ENCODE results near the gene PRKAG1.

PRKAG1 gene

DNA sequence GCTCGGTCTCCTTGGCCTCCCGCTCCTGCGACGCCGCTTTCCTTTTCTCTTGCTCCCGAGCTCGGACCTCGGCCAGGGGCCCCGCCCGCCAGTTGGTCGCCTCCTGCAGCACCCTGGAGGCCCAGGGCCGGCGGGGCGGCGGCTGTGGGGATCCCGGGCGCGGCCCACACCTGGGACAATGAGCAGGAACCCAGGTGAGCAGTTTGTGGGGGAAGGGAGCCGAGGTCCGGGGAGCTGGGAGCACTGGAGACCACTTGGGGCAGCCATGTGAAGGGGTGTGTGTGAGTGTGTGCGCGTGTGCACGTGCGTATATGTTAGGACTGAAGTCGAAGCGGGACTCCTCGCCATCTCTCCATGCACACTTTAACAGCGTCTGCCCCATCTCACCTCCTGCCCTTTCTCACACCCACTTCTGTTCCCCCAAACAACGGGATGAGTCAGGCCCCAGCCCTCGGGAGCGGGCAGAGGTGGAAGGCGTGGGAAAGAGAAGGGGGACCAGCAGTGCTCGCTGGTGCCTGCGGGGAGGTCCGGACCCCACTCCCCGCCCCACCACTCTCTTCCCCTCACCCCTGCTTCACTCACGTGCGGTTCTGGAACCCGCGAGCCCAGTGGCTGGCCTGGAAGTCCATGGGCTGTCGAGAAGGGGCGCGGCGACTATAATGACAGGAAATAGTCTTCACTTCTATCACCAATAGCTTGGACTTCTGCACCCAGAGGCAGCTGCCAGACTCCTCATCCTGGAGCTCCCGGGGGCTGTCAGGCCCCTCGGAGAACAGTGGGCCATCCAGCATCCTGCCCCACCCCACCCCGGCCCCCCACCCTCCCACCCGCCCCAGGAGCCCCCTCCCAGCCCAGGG lies 19.9 kb downstream of the PRKAG1 start (continued):
- TF ChIP-seq REST (tag by site-specific recombination; IDR thresholded peaks at IDR 0.05) (no peak), ZIC2 (tag by site-specific recombination; IDR thresholded peaks at IDR 0.05) (no peak), ZSCAN4 (tag by site-specific recombination; IDR thresholded peaks at IDR 0.05) (peak; percentile 77), WT1 (tag by site-specific recombination; IDR thresholded peaks at IDR 0.05) (no peak), ZNF169 (tag by site-specific recombination; IDR thresholded peaks at IDR 0.05) (no peak), ZNF391 (tag by site-specific recombination; IDR thresholded peaks at IDR 0.05; ENCODE audit: borderline replicate concordance, low read depth) (no peak), ZNF133 (tag by site-specific recombination; IDR thresholded peaks at IDR 0.05) (no peak), ZBTB48 (tag by site-specific recombination; IDR thresholded peaks at IDR 0.05) (no peak), KLF9 (tag by site-specific recombination; IDR thresholded peaks at IDR 0.05; ENCODE audit: low read depth) (0 out of 2 replicates have a peak, but pooled peaks have one; percentile 11), ZNF639 (tag by site-specific recombination; IDR thresholded peaks at IDR 0.05) (no peak), EGR2 (tag by site-specific recombination; IDR thresholded peaks at IDR 0.05; ENCODE audit: low read depth) (peak; percentile 21; the same call in 1 of the 2 replicates)
- TF ChIP-seq, protein P1, sequence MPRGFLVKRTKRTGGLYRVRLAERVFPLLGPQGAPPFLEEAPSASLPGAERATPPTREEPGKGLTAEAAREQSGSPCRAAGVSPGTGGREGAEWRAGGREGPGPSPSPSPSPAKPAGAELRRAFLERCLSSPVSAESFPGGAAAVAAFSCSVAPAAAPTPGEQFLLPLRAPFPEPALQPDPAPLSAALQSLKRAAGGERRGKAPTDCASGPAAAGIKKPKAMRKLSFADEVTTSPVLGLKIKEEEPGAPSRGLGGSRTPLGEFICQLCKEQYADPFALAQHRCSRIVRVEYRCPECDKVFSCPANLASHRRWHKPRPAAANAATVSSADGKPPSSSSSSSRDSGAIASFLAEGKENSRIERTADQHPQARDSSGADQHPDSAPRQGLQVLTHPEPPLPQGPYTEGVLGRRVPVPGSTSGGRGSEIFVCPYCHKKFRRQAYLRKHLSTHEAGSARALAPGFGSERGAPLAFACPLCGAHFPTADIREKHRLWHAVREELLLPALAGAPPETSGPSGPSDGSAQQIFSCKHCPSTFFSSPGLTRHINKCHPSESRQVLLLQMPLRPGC (tag by site-specific recombination; IDR thresholded peaks at IDR 0.05): no peak
- TF ChIP-seq, protein P2, sequence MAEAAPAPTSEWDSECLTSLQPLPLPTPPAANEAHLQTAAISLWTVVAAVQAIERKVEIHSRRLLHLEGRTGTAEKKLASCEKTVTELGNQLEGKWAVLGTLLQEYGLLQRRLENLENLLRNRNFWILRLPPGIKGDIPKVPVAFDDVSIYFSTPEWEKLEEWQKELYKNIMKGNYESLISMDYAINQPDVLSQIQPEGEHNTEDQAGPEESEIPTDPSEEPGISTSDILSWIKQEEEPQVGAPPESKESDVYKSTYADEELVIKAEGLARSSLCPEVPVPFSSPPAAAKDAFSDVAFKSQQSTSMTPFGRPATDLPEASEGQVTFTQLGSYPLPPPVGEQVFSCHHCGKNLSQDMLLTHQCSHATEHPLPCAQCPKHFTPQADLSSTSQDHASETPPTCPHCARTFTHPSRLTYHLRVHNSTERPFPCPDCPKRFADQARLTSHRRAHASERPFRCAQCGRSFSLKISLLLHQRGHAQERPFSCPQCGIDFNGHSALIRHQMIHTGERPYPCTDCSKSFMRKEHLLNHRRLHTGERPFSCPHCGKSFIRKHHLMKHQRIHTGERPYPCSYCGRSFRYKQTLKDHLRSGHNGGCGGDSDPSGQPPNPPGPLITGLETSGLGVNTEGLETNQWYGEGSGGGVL (tag by site-specific recombination; IDR thresholded peaks at IDR 0.05): 0 out of 2 replicates have a peak, but pooled peaks have one; percentile 33

DNA sequence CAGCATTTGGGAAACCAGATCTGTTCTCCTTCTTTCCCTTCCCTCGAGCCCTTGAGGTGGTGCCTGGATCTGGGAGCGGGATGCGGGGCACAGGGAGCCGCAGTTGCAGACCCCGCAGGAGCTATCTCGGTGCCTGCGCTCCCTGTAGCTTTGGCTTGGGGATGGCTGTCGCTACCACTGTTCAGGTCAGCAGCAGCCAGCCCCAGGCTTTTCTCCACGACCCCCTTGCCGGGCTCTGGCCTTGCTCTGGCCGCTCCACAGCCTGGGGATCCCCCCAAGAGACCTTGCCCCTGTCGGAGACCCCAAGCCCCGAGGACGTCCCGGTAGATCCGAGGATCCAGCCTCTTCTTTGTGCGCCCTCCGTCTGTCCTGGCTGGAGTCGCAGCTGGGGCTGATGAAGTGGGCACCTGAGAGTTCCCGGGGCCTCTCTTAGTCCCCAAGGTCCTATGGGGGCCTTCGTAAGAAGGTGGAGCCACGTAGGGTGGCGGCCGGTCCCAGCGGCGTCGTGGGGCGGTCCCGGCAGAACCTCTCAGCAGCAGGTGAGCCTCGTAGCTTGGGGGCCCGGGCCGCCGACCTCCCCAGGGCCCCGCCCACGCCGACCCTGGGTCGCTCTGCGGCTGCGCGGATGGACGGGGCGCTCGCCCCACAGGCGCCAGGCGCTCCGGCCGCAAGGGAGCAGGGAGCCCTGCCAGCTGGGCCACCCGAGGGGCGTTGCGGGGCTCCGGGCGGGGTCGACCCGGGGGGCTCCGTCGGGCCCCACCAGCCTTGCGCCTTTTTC lies 20.7 kb downstream of the PRKAG1 start:
- Histone ChIP-seq H3K4me3 (ENCODE audit: low read depth, low read length) (no peak overlapping the region), H3K4me1 (ENCODE audit: control insufficient read depth, insufficient read depth, low read length) (peaks cover 6% of the 10 kb centered on the region), H3K9me3 (ENCODE audit: control insufficient read depth, insufficient read depth, low read depth, low read length) (no peaks in the 10 kb centered on the region), H3K27ac (ENCODE audit: extremely low read depth, low read depth, low read length) (no peak overlapping the region), H3K36me3 (ENCODE audit: control insufficient read depth in 2 of 2, insufficient read depth in 1 of 2, low read length in 2 of 2) (peaks cover 5 to 30% of the 10 kb centered on the region in 2 experiments; a peak in 2 of 3 replicates)
- TF ChIP-seq ZNF692 (tag by site-specific recombination; IDR thresholded peaks at IDR 0.05) (no peak), ZNF433 (tag by site-specific recombination; IDR thresholded peaks at IDR 0.05; ENCODE audit: low read depth) (no peak), ZNF654 (tag by site-specific recombination; IDR thresholded peaks at IDR 0.05; ENCODE audit: low read depth) (no peak), ZSCAN5A (tag by site-specific recombination; IDR thresholded peaks at IDR 0.05) (no peak), GLI4 (tag by site-specific recombination; IDR thresholded peaks at IDR 0.05) (no peak)
- CTCF ChIA-PET: interaction anchor here (0.6 to 5.7 kb wide), 14 partner anchors 10 to 152 kb away, joined by 3 to 53 read pairs (median 4); partner anchors contain the start of genes FKBP11 and PRKAG1
- POLR2A ChIA-PET: interaction anchor here (1.9 kb wide), 1 partner anchor 54 kb away, joined by 4 read pairs; no protein-coding TSS in a partner anchor

Data from HEK293 (cell line).